ENCODE results near the gene AICDA. TPM values are rescaled to one million over a fixed set of nuclear protein-coding genes. Genes with fewer than 3 reads are reported as not detected.

Gene AICDA
- total and polyA plus RNA-seq, 12 donors = 0.03 to 0.22 TPM; not detected in 10

DNA sequence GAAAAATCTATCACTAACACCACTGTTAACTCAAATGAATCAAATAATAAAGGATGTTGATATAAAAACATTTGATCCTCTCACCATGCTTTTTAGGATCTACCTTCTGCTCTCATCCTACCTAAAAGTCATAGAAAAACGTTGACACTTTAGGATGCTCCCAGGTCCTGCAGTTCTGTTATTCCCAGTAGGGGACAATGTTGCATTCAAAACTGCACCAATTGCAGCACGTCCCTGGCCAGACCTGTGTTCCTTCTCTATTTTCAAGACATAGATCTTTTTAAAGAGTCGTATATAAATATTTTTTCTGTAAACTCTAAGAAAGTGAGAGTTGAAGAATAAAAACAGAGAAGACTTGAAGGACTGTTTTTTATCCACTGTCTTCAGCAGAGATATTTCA, 8.8 kb downstream of the AICDA start:
- Histone ChIP-seq H3K27ac (no peak overlapping the region), H3K4me3 (no peak overlapping the region), H3K4me1 (peaks cover 0 to 8% (median 0%) of the 10 kb centered on the region in 9 donors), H3K27me3 (peaks cover 0 to 25% (median 8%) of the 10 kb centered on the region in 7 donors), H3K36me3 (no peaks in the 10 kb centered on the region), H3K9me3 (no peaks in the 10 kb centered on the region)
- WGBS, 2 donors = 35 to 45% methylated on average over 3 of the region's 3 CpGs
- intact Hi-C loops (cut with DNase I) = loop anchor here in 1 of 10 donors (10.0 kb wide), 1 partner anchor 59 kb away; the partner anchor contains the start of gene CLEC4E
- DNase-seq = no peak
- TF ChIP-seq, protein P1, sequence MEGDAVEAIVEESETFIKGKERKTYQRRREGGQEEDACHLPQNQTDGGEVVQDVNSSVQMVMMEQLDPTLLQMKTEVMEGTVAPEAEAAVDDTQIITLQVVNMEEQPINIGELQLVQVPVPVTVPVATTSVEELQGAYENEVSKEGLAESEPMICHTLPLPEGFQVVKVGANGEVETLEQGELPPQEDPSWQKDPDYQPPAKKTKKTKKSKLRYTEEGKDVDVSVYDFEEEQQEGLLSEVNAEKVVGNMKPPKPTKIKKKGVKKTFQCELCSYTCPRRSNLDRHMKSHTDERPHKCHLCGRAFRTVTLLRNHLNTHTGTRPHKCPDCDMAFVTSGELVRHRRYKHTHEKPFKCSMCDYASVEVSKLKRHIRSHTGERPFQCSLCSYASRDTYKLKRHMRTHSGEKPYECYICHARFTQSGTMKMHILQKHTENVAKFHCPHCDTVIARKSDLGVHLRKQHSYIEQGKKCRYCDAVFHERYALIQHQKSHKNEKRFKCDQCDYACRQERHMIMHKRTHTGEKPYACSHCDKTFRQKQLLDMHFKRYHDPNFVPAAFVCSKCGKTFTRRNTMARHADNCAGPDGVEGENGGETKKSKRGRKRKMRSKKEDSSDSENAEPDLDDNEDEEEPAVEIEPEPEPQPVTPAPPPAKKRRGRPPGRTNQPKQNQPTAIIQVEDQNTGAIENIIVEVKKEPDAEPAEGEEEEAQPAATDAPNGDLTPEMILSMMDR (IDR thresholded peaks at IDR 0.05) = no peak
- no peak for ATAC-seq

DNA sequence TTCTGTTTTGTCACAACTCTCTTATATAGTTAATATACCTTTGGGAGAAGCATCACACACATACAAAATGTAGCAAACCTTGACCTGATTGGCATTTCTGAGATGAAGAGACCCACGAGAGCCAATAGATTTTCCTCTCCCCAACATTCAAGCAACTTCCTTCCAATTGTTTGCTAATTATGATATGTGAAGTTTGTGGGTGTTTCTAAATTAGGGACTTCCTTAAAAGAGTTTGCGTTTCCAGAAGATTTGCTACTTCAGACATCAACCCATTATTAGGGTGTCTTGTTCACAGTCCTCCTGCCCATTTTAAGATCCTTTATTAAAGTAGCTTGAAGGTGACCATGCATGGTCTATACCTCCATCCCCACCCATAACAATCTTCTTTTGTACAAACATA, 9.4 kb downstream of the AICDA start:
- ATAC-seq (no peak), DNase-seq (no peak)
- intact Hi-C loops (cut with DNase I) = loop anchor here in 1 of 10 donors (10.0 kb wide), 1 partner anchor 58 kb away; the partner anchor contains the start of gene CLEC4E
- Histone ChIP-seq H3K27me3 (peaks cover 0 to 25% (median 8%) of the 10 kb centered on the region in 7 donors), H3K36me3 (no peaks in the 10 kb centered on the region), H3K4me1 (peaks cover 0 to 6% (median 0%) of the 10 kb centered on the region in 9 donors), H3K4me3 (no peak overlapping the region), H3K9me3 (no peaks in the 10 kb centered on the region), H3K27ac (no peak overlapping the region)
- WGBS, 2 donors = 48 to 51% methylated on average over 2 of the region's 2 CpGs
- TF ChIP-seq, protein P1 (IDR thresholded peaks at IDR 0.05) = no peak

DNA sequence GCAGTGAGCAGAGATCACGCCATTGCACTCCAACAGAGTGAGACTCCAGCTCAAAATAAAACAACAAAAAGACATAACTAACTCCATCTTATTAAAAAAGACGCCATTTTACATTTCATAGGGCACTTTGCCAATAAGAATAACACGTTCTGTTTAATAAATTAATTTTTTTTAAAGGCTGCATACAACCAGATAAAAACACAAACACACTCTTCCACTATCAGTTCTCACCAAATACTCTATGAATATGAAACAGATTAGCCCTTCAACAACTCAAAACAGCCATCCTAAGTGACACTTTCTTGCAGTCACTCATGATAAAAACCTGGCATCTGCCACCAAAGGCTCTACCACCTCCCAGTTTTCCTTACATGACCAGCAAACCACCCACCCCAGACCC, 16.1 kb downstream of the AICDA start:
- no peaks in the 10 kb centered on the region for H3K4me1 ChIP-seq
- TF ChIP-seq, protein P1 (IDR thresholded peaks at IDR 0.05) = no peak

DNA sequence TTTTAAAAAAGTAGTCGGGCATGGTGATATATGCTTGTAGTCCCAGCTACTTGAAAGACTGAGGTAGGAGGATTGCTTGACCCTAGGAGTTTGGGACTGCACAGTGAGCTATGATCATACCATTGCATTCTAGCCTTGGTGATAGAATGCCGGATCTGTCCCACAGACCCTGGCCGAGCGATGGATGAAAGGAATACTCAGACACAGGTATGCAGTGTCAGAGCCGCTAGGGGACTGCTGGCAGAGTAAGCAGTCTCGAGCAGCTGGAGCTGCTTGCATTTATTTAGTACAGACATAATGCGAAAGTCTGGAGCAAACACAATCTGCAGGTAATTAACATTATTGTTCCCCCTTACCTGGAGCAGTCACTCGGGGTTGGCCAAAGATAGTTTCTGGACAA, 18.6 kb downstream of the AICDA start:
- Histone ChIP-seq H3K9me3 (no peaks in the 10 kb centered on the region), H3K27me3 (no peaks in the 10 kb centered on the region), H3K27ac (no peak overlapping the region), H3K4me1 (no peaks in the 10 kb centered on the region), H3K4me3 (no peak overlapping the region), H3K36me3 (no peaks in the 10 kb centered on the region)
- 76 to 77% methylated on average over 8 of the region's 8 CpGs for WGBS, 2 donors
- TF ChIP-seq, protein P1 (IDR thresholded peaks at IDR 0.05) = no peak
- DNase-seq = no peak
- intact Hi-C loops (cut with DNase I) = no loop called here
- no peak for ATAC-seq

More for the DNA sequence above, 16.1 kb downstream of the AICDA start:
- no peak for DNase-seq
- Histone ChIP-seq H3K36me3 (no peaks in the 10 kb centered on the region), H3K9me3 (no peaks in the 10 kb centered on the region), H3K27me3 (no peaks in the 10 kb centered on the region), H3K4me3 (no peak overlapping the region), H3K27ac (no peak overlapping the region)
- no peak for ATAC-seq
- intact Hi-C loops (cut with DNase I) = no loop called here
- WGBS, 2 donors = 57 to 59% methylated on average over 3 of the region's 3 CpGs
